Stimulated activated CD8-positive, alpha-beta memory T cell treated with anti-CD3 and anti-CD28 coated beads, Interleukin-15, amount 100 ng/mL, for 4 hours (primary cell): ENCODE measurements around the gene ATRNL1.
"Not testable (repeated sequence)": the region's sequence is repeated elsewhere in the genome, so short reads cannot be mapped to it uniquely, and the experiment has no call there.

Experiments
- DNase-seq, 2 donors: peaks; one replicate each; pipeline ENCODE4 v3.0.0-alpha.2; 2020; ENCODE audit warnings: low read depth in 2 of 2

Gene ATRNL1

GRCh38 chr10:115409347-115409746, 316.2 kb downstream of the ATRNL1 start:
- DNase-seq = no peak

DNA sequence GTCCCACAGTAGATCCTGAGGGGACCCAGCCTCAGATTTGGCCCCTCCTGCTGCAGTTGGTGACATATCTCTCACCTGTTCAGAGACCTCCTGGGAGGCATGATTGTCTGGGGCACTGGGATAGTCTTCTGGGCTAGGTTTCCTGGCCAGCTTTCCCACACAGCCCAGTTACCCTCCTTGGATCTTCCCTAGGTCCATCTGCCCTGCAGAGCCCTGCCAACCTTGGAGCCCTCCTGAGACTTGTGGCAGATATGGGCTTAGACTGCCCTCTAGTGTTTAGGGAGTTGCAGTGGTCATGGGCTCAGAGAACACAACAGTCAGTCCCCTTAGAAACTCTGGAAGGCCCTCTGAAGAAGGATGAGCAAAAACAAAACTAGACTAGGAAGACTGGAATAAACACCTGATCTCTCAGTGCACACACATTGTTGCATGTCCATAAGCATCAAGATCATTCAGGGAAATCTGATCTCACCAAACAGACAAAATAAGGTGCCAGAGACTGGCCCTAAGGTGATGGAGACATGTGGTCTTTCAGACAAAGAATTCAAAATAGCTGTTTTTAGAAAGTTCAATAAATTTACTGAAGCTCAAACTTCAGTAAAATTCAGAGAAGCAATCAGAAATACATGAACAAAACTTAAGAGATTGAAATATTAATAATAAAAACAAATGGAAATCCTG, 324.6 kb downstream of the ATRNL1 start:
- DNase-seq = no peak

DNA sequence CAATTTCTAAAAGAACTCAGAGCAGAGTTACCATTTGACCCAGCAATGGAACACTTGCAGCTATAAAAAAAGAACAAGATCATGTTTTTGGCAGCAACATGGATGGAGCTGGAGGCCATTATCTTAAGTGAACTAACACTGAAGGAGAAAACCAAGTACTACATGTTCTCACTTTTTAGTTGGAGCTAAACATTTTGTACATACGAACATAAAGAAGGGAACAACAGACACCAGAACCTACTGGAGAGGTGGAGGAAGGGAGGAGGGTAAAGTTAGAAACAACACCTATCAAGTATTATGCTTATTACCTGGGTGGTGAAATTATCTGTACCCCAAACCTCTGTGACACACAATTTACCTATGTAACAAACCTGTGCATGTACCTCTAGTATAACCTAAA, 329.5 kb downstream of the ATRNL1 start:
- DNase-seq = no peak

DNA sequence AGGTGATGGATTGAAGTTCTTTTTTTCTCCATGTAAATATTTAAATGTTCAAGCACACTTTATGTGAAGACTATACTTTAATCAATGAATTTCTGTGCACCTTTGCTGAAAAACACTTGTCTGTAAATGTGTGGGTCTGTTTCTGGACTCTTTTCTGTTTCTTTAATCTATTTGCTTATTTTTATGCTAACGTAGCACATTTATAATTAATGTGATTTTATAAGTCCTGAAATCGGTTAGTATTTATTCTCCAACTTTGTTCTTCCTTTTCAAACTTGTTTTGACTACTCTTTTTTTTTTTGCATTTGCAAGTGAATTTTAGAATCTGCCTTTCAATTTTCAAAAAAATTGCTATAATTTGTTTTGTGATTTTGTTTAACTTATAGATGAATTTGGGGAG, 334.4 kb downstream of the ATRNL1 start:
- DNase-seq = no peak

- no peak for DNase-seq
Measured at GRCh38 chr10:115432188-115432819, 339.1 kb downstream of the ATRNL1 start.

- no peak for DNase-seq
Measured at GRCh38 chr10:115436999-115437398, 343.8 kb downstream of the ATRNL1 start.

DNA sequence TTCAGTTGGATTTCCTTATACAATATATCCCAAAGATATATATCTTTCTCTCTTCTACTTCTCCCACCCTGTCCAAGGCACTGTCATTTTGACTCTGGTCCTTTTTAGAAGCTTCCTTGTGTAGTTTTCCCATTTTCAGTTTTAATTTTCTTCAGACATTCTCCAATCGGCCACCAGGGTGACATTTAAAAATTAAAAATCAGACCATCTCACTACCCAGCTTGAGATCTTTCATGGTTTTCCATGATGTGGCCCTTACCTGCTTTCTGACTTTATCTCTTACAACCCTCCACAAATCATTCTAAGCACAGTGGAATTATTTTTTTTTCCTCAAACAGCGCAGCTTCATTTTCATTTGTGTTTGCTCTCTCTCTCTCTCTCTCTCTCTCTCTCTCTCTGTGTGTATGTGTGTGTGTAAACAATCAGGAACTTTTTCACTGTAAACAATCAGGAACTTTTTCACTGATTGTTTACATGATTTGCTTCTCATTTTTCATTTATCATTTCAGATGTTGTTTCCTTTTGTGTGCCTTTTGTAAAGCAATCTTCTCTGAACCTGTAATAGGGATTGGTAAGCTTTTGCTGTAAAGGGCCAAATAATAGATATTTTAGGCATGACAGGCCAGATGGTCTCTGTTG, 348.9 kb downstream of the ATRNL1 start:
- no peak for DNase-seq

DNA sequence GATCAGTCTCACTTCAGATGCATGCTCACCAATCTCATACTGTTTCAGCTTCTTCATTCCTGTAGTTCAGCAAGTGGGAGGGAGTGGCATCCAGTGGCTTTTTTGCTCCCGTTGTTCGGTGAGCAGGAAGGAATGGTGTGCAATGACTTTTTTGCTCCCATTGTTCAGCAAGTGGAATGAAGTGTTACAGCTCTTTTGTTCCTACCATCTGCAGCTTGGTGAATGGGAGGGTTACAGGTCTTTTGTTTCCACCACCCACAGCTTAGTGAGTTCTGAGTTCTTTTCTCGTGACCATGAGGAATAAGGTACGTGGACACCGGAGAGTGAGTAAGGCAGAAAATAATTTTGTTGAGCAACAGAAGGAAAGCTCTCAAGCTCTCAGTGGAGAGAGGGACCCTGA, 363.6 kb downstream of the ATRNL1 start:
- DNase-seq = no peak

GRCh38 chr10:115483294-115483693, 390.1 kb downstream of the ATRNL1 start:
- DNase-seq = no peak

- DNase-seq = no peak
Measured at GRCh38 chr10:115491526-115492140, 398.5 kb downstream of the ATRNL1 start.

- DNase-seq = no peak
Measured at GRCh38 chr10:115503546-115503945, 410.4 kb downstream of the ATRNL1 start.

DNA sequence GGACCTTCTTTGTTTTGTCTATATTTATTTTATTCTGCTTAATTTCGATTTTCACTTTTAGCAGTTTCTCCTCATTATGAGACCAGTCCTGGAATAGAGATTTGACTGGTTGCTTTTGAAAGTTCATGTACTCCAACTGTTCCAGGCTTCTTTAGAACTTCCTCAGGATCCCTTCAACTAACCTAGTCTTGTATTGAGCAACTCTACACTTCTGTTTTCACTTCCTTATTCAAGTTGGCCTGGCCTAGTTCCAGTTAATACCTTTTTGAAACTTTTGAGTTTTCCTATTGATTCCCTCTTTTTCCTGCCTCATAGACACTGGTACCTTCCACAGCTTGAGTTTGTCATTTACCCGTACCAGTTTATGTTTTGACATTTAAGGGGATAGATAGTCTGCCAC, 421.7 kb downstream of the ATRNL1 start:
- DNase-seq = no peak

DNA sequence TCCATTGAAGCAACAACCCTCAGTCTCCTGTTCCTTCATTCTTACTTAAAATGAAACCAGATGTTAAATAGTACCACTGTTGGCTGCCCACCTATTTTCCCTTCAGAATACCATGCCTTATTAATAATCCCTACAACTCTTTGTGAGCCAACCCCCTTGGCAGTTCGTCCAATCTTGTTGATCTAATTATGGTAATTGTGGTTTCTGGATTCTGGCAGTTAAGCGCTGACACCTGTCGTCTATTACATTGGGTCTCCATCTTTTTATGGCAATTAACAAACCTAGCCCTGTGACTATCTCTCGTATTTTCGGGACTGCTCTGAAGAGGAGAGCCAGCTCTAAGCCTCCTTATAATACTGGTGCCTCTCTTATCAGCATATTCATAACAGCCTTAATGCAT, 432.0 kb downstream of the ATRNL1 start:
- no peak for DNase-seq

GRCh38 chr10:115527682-115528081, 434.5 kb downstream of the ATRNL1 start:
- DNase-seq = not testable (repeated sequence)

DNA sequence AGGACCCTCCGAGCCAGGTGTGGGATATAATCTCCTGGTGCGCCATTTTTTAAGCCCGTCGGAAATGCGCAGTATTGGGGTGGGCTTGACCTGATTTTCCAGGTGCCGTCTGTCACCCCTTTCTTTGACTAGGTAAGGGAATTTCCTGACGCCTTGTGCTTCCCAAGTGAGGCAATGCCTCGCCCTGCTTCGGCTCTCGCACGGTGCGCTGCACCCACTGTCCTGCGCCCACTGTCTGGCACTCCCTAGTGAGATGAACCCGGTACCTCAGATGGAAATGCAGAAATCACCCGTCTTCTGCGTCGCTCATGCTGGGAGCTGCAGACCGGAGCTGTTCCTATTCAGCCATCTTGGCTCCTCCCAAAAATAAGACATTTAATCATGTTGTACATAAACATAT, 443.2 kb downstream of the ATRNL1 start:
- not testable (repeated sequence) for DNase-seq

DNA sequence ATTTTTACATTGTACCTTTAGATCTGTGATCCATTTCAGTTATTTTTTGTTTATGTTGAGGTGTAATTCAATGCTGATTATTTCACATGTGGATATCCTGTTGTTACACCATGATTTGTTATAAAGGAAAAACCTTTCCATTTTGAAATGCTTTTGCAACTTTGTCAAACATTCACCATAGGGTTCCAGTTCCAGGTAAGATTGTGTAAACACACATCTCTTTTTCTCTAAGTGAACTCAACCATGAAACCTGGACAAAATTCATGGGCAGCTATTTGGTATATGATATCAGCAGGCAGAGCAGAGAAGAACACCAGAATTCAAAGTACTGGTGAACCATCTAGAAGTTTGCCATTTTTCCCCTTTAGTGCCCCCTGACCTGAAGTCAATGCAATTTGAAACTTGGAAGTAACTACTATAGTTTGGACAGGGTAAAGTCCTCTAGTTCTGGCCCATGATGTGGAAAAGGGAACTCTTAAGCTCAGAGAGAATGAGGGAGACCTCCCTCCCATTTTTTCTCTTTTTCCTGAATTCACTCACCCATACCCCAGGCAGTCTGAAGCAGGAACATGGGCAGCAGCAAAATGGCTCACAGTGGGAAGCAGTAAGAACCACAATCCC, 446.1 kb downstream of the ATRNL1 start:
- no peak for DNase-seq

GRCh38 chr10:115555887-115556402, 462.8 kb downstream of the ATRNL1 start:
- DNase-seq = no peak

DNA sequence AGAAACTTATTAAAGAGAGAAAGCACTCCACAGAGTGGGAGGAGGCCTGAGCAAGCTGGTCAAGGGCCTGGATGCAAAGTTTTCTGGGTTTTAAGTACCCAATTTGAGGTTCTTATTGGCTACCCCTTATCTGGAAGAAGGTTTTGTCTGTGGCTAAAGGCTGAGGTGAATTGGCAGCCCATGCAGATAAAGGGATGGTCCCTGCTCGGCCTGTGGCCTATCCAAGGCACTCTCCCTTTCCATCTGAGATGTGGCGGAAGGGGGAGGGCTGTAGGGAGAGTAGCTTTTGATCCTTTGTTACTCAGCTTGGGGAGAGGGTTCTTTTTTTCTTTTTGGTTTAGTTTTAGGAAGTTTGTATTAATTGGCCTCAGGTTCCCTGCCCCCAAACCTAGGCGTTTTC, 465.1 kb downstream of the ATRNL1 start:
- no peak for DNase-seq

DNA sequence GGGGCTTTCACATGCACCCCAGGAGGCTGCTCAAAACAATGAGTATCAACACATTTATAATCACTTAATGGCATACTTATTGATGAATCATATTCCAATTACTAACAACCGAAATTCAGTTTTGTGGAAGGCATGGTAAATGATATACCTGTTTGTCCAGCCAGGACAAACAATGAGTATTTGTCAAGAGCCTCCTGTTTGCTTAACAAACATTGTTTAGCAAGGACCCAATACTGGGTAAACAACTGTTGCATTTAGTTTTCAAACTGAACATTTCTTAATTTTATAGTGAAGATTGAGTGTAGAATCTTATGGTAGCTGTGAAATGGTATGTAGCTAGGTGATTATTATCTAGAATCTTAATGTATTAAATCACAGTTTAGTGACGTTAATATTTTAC, 473.7 kb downstream of the ATRNL1 start:
- DNase-seq = no peak

GRCh38 chr10:115572740-115573455, 479.7 kb downstream of the ATRNL1 start:
- DNase-seq = no peak

- DNase-seq = no peak
Measured at GRCh38 chr10:115580239-115580638, 487.1 kb downstream of the ATRNL1 start.
